ENCODE data around the gene LRRC58. TPM values are rescaled to one million over a fixed set of nuclear protein-coding genes. Genes with fewer than 3 reads are reported as not detected.

The LRRC58 gene
- total and polyA plus RNA-seq, 2 donors (not counting 3 experiments of a cell fraction or from before 2014, with no cell fraction given), result 3.7 to 11.9 TPM

DNA sequence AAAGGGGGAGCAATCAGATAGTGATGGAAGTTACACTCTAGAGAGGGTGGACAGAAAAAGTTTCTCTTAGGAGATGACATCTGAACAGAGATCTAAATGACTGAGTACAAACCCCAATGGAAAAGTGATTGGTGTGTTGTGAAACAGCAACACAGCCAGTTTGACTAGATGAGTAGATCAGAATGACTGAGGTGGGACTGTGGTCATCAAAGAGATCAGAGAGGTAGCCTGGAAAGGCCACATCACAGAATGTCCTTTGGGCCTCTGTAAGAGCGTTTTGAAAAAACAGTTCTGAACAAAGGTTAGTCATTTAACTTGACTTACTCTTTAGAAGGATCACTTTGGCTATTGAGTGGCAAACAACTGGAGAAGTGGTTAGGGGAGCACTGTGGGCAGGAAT, 10.6 kb downstream of the LRRC58 start:
- Histone ChIP-seq H3K36me3 (ENCODE audit: control insufficient read depth in 2 of 2, extremely low read depth in 1 of 2, insufficient read depth in 2 of 2, low read length in 2 of 2) (no peaks in the 10 kb centered on the region), H3K9me3 (replicated peaks; ENCODE audit: control insufficient read depth, insufficient read depth, low read length) (no peaks in the 10 kb centered on the region), H3K27me3 (ENCODE audit: control insufficient read depth in 2 of 2, insufficient read depth in 2 of 2, low read length in 2 of 2) (no peaks in the 10 kb centered on the region), H3K79me2 (ENCODE audit: control insufficient read depth, insufficient read depth, low read length) (peaks cover 36% of the 10 kb centered on the region), H3K4me2 (ENCODE audit: insufficient read depth, low read length) (no peak overlapping the region), H3K4me3 (replicated peaks in 1 of 3; ENCODE audit: insufficient read depth in 1 of 3, low read depth in 1 of 3, low read length in 3 of 3) (no peak overlapping the region), H3K9ac (replicated peaks; ENCODE audit: extremely low read depth, insufficient read depth, low read length) (no peak overlapping the region), H2AFZ (ENCODE audit: low read depth, low read length) (no peak overlapping the region), H3K9me1 (replicated peaks; ENCODE audit: control insufficient read depth, extremely low read depth, insufficient read depth, low read length) (no peaks in the 10 kb centered on the region), H4K20me1 (replicated peaks; ENCODE audit: control insufficient read depth, extremely low read depth, insufficient read depth, low read length) (no peaks in the 10 kb centered on the region), H3K27ac (ENCODE audit: insufficient read depth, low read depth, low read length) (no peak overlapping the region), H3K4me1 (ENCODE audit: control insufficient read depth, extremely low read depth, insufficient read depth, low read length) (no peaks in the 10 kb centered on the region)
- no TSS peak for BruUV-seq (replicated peaks)
- ChIA-PET POLR2A (no interaction called here), CTCF (no interaction called here)
- intact Hi-C loops (cut with micrococcal nuclease), result no loop called here
- dilution Hi-C loops (cut with MboI; ENCODE audit: extremely low pct_ligation_motif_present, low sequenced_read_pairs), result no loop called here
- FAIRE-seq, result no peak
- no peak for TF ChIP-seq MYC (IDR thresholded peaks at IDR 0.05; ENCODE audit: low read depth, low read length)
- TF ChIP-seq, protein P1, sequence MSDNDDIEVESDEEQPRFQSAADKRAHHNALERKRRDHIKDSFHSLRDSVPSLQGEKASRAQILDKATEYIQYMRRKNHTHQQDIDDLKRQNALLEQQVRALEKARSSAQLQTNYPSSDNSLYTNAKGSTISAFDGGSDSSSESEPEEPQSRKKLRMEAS (IDR thresholded peaks at IDR 0.05; ENCODE audit: insufficient read depth, insufficient read length), result no peak
- no peak for TF ChIP-seq EZH2 (IDR thresholded peaks at IDR 0.05; ENCODE audit: borderline replicate concordance, low read depth, low read length, severe bottlenecking)
- no peak for TF ChIP-seq FOS (IDR thresholded peaks at IDR 0.05; ENCODE audit: borderline replicate concordance, insufficient read depth, low read length)
- TF ChIP-seq GATA2 (IDR thresholded peaks at IDR 0.05; ENCODE audit: insufficient read depth, insufficient read length, low read depth, low read length), result no peak
- TF ChIP-seq, protein P2, sequence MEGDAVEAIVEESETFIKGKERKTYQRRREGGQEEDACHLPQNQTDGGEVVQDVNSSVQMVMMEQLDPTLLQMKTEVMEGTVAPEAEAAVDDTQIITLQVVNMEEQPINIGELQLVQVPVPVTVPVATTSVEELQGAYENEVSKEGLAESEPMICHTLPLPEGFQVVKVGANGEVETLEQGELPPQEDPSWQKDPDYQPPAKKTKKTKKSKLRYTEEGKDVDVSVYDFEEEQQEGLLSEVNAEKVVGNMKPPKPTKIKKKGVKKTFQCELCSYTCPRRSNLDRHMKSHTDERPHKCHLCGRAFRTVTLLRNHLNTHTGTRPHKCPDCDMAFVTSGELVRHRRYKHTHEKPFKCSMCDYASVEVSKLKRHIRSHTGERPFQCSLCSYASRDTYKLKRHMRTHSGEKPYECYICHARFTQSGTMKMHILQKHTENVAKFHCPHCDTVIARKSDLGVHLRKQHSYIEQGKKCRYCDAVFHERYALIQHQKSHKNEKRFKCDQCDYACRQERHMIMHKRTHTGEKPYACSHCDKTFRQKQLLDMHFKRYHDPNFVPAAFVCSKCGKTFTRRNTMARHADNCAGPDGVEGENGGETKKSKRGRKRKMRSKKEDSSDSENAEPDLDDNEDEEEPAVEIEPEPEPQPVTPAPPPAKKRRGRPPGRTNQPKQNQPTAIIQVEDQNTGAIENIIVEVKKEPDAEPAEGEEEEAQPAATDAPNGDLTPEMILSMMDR (IDR thresholded peaks at IDR 0.05; ENCODE audit: extremely low read depth in 1 of 2, insufficient read depth in 1 of 2, low read depth in 1 of 2, low read length in 2 of 2), result no peak
- TF ChIP-seq JUN (IDR thresholded peaks at IDR 0.05; ENCODE audit: borderline replicate concordance, insufficient read depth, insufficient read length, low read depth), result no peak
- TF ChIP-seq POLR2A (IDR thresholded peaks at IDR 0.05; ENCODE audit: low read depth, low read length), result no peak
- TF ChIP-seq POLR2AphosphoS5 (IDR thresholded peaks at IDR 0.05; ENCODE audit: insufficient read depth, low read depth, low read length), result no peak
- no peak for DNase-seq (ENCODE audit: low read depth, low spot score)
